HEK293T (cell line): ENCODE measurements around the gene HOXA5.
A peak's percentile ranks its signal among the peaks of the same experiment; 100 is the strongest.

Experiments
- CTCF ChIA-PET: fragments of 350-600 bp; formaldehyde crosslinking; extraction: SDS; loops from one replicate; lab custom pipeline; 2021; ENCODE audit warnings: antibody characterized with exemption, inconsistent platforms; lab: Yijun Ruan, JAX
- POLR2A ChIA-PET: fragments of 350-600 bp; formaldehyde crosslinking; extraction: SDS; loops from one replicate; lab custom pipeline; 2020; ENCODE audit warnings: antibody characterized with exemption, inconsistent platforms; lab: Yijun Ruan, JAX
- DNase-seq: peaks from one replicate; pipeline ENCODE4 v3.0.0; 2012; ENCODE audit warnings: mixed read lengths; ENCODE audit errors: extremely low spot score
- ARNT ChIP-seq: fragments of 450-650 bp; IDR thresholded peaks from 2 replicates; pipeline ENCODE4 v1.6.1; 2017; ENCODE audit warnings: mild to moderate bottlenecking
- BHLHE40 ChIP-seq: fragments of 450-650 bp; IDR thresholded peaks from 2 replicates; pipeline ENCODE4 v1.6.1; 2016; ENCODE audit warnings: mild to moderate bottlenecking, moderate library complexity, borderline replicate concordance
- CTBP1 ChIP-seq: fragments of 450-650 bp; IDR thresholded peaks from 2 replicates; pipeline ENCODE4 v1.6.1; 2016; ENCODE audit warnings: borderline replicate concordance
- FOXA1 ChIP-seq: fragments of 450-650 bp; IDR thresholded peaks from 2 replicates; pipeline ENCODE4 v1.6.1; 2016; ENCODE audit warnings: mild to moderate bottlenecking
- FOXK2 ChIP-seq: fragments of 450-650 bp; IDR thresholded peaks from 2 replicates; pipeline ENCODE4 v1.6.1; 2016; ENCODE audit warnings: mild to moderate bottlenecking
- FOXM1 ChIP-seq: fragments of 450-650 bp; IDR thresholded peaks from 2 replicates; pipeline ENCODE4 v1.6.1; 2017; ENCODE audit warnings: mild to moderate bottlenecking, borderline replicate concordance
- HDGF ChIP-seq: fragments of 450-650 bp; IDR thresholded peaks from 2 replicates; pipeline ENCODE4 v1.6.1; 2017; ENCODE audit warnings: antibody characterized with exemption, borderline replicate concordance
- L3MBTL2 ChIP-seq: fragments of 450-650 bp; conservative IDR thresholded peaks from 2 replicates; pipeline ENCODE4 v1.6.1; 2016; ENCODE audit warnings: mild to moderate bottlenecking
- LEF1 ChIP-seq: fragments of 450-650 bp; IDR thresholded peaks from 2 replicates; pipeline ENCODE4 v1.6.1; 2017; ENCODE audit warnings: mild to moderate bottlenecking, borderline replicate concordance
- NFRKB ChIP-seq: fragments of 450-650 bp; IDR thresholded peaks from 2 replicates; pipeline ENCODE4 v1.6.1; 2016; ENCODE audit warnings: mild to moderate bottlenecking, moderate library complexity
- SP1 ChIP-seq: fragments of 450-650 bp; IDR thresholded peaks from 2 replicates; pipeline ENCODE4 v1.6.1; 2017
- SUZ12 ChIP-seq: fragments of 450-650 bp; IDR thresholded peaks from 2 replicates; pipeline ENCODE4 v1.6.1; 2016; ENCODE audit warnings: mild to moderate bottlenecking
- TARDBP ChIP-seq: fragments of 450-650 bp; IDR thresholded peaks from 2 replicates; pipeline ENCODE4 v1.6.1; 2016
- ZNF384 ChIP-seq: fragments of 450-650 bp; IDR thresholded peaks from 2 replicates; pipeline ENCODE4 v1.6.1; 2016
- TF ChIP-seq, protein P1 (sequence below): fragments of 450-650 bp; IDR thresholded peaks from 2 replicates; pipeline ENCODE4 v1.6.1; 2016

Gene HOXA5

DNA sequence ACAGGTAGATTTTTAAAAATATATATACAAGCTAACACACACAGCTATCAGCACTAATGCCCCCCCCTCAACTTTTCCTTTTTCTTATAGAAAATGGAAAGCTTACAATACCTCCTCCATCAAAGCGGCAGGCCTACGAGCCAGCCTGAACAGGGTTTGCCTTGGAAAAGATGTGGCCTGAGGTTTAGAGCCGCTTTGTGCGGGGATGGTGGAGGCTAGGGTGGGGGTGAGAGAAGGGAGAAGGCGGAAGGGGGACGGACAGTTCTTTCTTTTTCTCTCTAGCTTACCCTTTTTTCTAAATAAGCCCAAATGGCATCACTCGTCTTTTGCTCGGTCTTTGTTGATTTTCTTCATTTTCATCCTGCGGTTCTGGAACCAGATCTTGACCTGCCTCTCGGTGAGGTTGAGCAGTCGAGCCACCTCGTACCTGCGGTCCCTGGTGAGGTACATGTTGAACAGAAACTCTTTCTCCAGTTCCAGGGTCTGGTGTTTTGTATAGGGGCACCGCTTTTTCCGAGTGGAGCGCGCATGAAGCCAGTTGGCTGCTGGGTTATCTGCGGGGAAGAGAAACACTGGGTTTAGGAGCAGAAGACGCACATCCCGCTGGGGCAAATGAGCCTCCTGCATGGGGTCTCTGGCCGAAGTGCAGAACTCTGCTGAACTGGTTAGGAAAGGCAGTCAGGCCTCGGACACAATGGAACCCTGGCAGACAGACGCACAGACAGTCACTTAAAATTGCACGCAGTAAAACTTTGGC, 20.0 kb upstream of the HOXA5 start:
- DNase-seq, result no peak
- TF ChIP-seq LEF1 (no peak), HDGF (no peak), FOXK2 (no peak)
- ChIA-PET CTCF (interaction anchor here (2.4 to 3.5 kb wide), 3 partner anchors 16 to 794 kb away, joined by 11 to 23 read pairs (median 20); partner anchors contain the start of gene HOXA5), POLR2A (interaction anchor here (0.6 to 3.9 kb wide), 10 partner anchors 9 to 965 kb away, joined by 3 to 45 read pairs (median 4); partner anchors contain the start of genes HOXA10, HOXA11, HOXA3 and HOXA5)

DNA sequence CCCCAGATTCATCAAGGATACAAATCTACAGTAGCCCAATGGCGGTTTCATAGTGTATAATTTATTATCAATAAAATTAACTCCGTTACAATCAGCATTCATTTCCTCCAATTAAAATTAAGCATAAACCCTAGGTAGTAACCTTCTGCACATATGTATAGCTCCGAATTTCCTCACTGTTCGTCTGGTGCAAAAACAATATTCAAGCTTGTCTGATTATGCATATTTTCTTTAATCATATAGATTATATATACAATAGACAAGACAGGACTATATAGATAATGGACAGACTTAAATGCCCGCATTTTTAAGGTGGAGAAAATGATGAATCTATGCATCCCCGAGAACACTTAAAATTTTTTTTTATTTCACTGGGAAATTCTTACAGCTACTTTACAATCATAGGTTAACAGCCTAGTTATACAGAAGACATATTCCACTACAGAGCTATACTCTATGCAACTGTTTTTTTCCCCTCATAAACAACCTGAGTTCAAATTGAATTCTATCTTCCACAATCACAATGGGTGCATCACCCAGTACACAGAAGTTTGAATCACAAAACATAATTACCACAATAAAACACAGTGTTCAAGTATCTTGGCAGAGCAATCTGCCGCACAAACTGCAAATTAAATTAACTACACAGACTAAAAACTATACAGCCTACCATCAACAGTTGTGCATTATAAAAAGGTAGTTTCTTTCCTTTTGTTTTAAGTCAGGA, 19.2 kb upstream of the HOXA5 start:
- no peak for TF ChIP-seq NFRKB
- TF ChIP-seq, protein P1, sequence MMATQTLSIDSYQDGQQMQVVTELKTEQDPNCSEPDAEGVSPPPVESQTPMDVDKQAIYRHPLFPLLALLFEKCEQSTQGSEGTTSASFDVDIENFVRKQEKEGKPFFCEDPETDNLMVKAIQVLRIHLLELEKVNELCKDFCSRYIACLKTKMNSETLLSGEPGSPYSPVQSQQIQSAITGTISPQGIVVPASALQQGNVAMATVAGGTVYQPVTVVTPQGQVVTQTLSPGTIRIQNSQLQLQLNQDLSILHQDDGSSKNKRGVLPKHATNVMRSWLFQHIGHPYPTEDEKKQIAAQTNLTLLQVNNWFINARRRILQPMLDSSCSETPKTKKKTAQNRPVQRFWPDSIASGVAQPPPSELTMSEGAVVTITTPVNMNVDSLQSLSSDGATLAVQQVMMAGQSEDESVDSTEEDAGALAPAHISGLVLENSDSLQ, result peak; percentile 56
- TF ChIP-seq ARNT, result no peak
- DNase-seq, result no peak
- ChIA-PET POLR2A (interaction anchor here (0.5 to 3.9 kb wide), 10 partner anchors 10 to 964 kb away, joined by 3 to 45 read pairs (median 4); partner anchors contain the start of genes HOXA10, HOXA11, HOXA3 and HOXA5), CTCF (interaction anchor here (0.7 to 3.5 kb wide), 6 partner anchors 13 to 793 kb away, joined by 3 to 23 read pairs (median 10); partner anchors contain the start of gene HOXA5)

DNA sequence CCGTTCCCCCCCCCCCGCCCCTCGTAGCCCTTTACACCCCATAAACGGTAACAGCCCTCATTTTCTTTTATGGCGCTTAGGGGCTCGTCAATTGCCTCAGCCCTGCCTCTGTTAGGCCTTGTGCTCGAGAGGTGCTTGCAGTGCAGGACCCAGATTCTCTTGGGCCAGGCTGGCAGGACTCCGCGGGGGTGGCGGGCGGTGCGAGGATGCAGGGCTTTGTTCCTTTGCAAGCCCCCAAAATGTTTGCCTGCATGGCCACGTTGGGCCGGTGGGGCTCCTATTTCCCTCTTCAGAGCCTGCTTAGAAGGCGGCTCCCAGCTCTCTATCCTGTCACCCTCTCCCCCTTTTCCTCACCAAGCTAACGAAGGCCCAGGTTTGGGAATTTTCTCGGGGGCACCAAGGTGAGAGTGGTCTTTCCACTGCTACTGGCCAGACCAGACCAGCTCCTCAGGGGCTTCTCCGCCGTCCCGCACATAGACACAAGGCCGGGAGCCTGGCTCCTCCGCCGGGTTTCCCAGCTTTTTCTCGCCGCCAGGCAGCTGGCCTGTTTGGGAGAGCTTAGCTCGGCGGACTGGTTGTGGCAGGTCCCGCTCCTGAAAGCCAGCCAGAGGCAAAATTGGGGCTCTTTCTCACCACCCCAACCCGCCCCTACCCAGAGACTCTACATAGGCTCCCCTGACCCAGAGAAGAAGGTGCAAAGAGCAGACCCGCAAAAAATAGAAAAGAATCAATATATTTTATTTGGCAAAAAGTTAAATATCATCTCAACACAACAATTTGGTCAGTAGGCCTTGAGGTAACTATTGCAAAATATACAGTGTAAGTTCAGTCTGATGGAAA, 18.5 kb upstream of the HOXA5 start:
- TF ChIP-seq TARDBP (no peak), CTBP1 (no peak), FOXM1 (no peak), SUZ12 (no peak), LEF1 (no peak), SP1 (no peak), ARNT (no peak), L3MBTL2 (no peak), NFRKB (no peak), BHLHE40 (no peak), FOXA1 (no peak), FOXK2 (no peak), ZNF384 (no peak)
- DNase-seq, result no peak
- POLR2A ChIA-PET, result interaction anchor here (0.7 to 3.9 kb wide), 14 partner anchors 8 to 963 kb away, joined by 3 to 45 read pairs (median 4); partner anchors contain the start of genes HOXA11, HOXA3, HOXA4 and HOXA5
- CTCF ChIA-PET, result interaction anchor here (0.5 to 3.5 kb wide), 12 partner anchors 12 to 954 kb away, joined by 3 to 23 read pairs (median 4); partner anchors contain the start of gene HOXA5

DNA sequence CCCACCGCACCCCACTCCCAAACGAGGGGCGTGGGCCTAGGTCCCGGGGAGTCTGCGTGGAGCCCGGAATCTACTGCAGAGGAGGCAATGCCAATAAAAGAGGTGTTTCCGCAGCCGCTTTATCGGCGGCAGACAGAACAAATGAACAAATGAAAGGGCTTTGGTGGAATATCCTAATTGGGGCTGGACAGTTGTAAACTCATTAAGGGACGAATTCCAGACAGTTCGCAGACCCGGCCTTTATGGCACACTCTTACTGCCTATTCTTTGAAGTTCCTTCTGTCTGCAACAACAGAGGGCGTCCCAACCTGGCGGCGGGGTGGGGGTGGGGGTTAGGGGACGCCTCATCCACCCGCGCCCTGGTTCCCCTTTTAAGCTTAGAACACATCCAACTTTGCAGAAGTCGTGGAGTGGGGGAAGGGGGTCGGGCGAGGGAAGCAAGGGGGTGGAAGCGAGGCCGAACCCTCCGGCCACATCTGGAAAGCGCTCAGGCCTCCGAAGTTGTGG, 17.8 kb upstream of the HOXA5 start:
- DNase-seq, result no peak
- ChIA-PET CTCF (interaction anchor here (0.5 to 3.5 kb wide), 19 partner anchors 11 to 953 kb away, joined by 3 to 23 read pairs (median 4); partner anchors contain the start of gene HOXA5), POLR2A (interaction anchor here (0.6 to 3.9 kb wide), 21 partner anchors 9 to 1299 kb away, joined by 3 to 45 read pairs (median 3); partner anchors contain the start of genes HNRNPA2B1, HOXA11, HOXA3 and HOXA4)
- TF ChIP-seq NFRKB, result no peak
- no peak for TF ChIP-seq ARNT
- TF ChIP-seq FOXM1, result no peak
- TF ChIP-seq LEF1, result 0 out of 2 replicates have a peak, but pooled peaks have one; percentile 35
- no peak for TF ChIP-seq ZNF384

DNA sequence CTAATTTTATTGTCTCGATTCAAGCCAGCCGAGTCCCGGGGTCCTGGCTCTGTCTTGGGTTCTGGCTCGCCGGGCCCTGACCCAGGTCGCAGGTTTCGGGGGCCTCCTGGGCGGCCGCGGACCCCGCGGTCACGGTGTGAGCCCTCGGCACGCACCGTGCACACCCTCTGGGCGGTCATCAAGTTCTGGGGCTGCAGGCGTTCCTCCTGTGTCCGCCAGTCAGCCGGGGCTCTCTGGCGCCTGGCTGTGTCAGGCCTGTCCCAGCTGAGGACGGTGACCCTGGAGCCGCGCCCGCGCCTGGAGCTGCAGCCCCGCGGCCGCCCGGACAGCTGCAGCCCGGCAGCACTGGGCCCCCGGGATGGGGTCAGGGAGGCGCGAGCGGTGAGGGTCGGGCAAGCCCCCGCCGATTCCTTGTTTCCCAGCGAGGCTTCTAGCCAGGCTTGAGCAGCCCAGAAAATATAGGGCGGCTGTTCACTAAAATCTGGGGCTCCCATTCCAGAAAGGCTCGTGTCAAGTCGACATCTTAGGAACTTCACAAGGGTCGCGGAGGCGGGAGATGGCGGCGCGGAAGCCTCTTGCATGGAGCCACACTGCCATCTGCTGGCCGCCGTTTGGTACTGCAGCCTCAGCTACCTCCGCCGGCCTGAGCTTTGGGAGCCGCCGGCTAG, 17.2 kb upstream of the HOXA5 start:
- ChIA-PET POLR2A (interaction anchor here (0.6 to 3.9 kb wide), 20 partner anchors 10 to 1298 kb away, joined by 3 to 45 read pairs (median 3); partner anchors contain the start of genes HNRNPA2B1, HOXA11, HOXA3 and HOXA4), CTCF (interaction anchor here (0.6 to 3.5 kb wide), 18 partner anchors 11 to 793 kb away, joined by 3 to 23 read pairs (median 4); partner anchors contain the start of gene HOXA5)
- TF ChIP-seq SP1 (no peak), TARDBP (no peak), FOXA1 (no peak), NFRKB (no peak), HDGF (no peak), LEF1 (no peak), L3MBTL2 (no peak), FOXM1 (no peak), FOXK2 (no peak)
- DNase-seq, result peak; percentile 61

DNA sequence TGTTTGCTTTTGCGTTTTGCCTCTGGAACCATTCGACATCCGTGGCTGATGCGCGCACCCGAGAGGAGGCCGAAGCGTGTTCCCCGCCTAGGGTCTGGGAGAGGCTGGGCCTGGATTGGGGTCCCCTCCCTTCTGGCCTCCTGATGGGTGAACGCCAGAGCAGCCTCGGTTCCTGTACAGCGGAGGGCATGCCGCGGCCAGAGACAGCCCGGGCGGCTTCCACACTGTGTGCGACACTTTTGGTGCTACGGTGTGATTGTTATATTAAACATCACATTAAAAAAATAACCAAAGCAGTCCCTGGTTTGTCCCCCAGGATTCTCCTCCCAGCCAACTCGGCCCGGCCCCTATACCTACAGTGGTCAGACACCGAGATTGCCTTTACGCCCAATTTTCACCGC, 16.7 kb upstream of the HOXA5 start:
- TF ChIP-seq FOXA1, result no peak
- no peak for TF ChIP-seq SUZ12
- TF ChIP-seq HDGF, result no peak
- TF ChIP-seq NFRKB, result no peak
- no peak for TF ChIP-seq CTBP1
- TF ChIP-seq SP1, result no peak
- TF ChIP-seq TARDBP, result no peak
- TF ChIP-seq L3MBTL2, result peak; percentile 44; the same call in 1 of the 2 replicates
- no peak for TF ChIP-seq FOXM1
- ChIA-PET POLR2A (interaction anchor here (0.9 to 17.5 kb wide), 8 partner anchors 10 to 1298 kb away, joined by 3 to 367 read pairs (median 6); partner anchors contain the start of genes HOXA10, HOXA3, HOXA5 and HOXA6), CTCF (interaction anchor here (0.9 to 3.5 kb wide), 8 partner anchors 9 to 791 kb away, joined by 3 to 23 read pairs (median 4); no protein-coding TSS in a partner anchor)
- DNase-seq, result no peak
